HG03460 (cell line): ENCODE data around the gene PCSK4.

Experiments used
- ATAC-seq: cut with Tn5 transposase; IDR thresholded peaks from one replicate; pipeline ENCODE4 v1.9.1; 2021; ENCODE audit not compliant: unreplicated experiment

PCSK4 gene

GRCh38 chr19:1472231-1473084 is 17.7 kb downstream of the PCSK4 start:
- ATAC-seq, result no peak

- no peak for ATAC-seq
Measured at GRCh38 chr19:1471515-1472160, 18.5 kb downstream of the PCSK4 start.

- no peak for ATAC-seq
Measured at GRCh38 chr19:1471010-1471514, 19.1 kb downstream of the PCSK4 start.

DNA sequence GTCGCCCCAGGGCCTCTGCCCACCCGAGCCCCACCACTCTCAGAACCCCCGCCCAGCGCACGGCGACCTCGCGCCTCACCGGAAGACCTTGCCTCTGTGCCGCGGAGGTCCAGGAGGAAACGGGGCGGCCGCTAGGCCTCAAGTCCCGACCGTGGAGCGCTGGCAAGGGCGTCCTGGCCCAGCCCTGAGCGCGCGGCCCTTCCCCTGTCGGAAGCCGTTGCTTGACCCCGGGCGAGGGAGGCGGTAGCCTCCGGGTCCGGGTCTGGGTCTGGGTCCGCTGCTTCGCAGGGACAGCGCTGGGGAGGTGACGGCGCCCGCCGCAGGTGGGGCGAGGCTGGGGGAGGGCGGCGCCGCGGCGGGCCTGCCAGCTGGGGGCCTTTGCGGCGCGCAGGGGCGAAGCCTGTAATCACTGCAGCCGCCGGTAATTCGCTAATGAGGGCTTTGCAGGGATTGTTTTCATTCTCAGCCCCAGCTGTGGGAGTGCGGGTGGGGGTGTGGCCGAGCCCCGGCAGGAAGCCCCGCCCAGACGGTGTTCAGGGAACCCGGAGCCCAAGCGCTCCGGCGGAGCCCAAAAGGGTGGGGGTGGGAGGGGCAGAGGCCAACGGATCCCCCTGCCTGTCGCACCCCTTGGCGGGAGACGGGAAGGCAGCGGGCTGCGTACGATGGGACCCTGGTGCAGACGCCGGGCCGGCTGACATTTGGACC is 19.7 kb downstream of the PCSK4 start:
- no peak for ATAC-seq

- no peak for ATAC-seq
Measured at GRCh38 chr19:1470055-1470304, 20.2 kb downstream of the PCSK4 start.

- ATAC-seq, result no peak
Measured at GRCh38 chr19:1469255-1470054, 20.7 kb downstream of the PCSK4 start.

DNA sequence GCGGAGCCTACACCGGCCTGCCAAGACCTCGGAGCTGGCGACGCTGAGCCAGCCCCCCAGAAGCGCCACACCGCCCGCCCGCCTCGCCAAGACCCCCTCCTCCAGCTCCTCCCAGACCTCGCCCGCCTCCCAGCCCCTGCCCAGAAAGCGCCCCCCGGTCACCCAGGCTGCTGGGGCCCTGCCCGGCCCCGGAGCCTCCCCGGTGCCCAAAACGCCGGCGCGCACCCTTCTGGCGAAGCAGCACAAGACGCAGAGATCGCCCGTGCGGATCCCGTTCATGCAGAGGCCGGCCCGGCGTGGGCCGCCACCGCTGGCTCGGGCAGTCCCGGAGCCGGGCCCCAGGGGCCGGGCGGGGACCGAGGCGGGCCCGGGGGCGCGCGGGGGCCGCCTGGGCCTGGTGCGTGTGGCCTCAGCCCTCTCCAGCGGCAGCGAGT is 21.3 kb downstream of the PCSK4 start:
- ATAC-seq, result no peak

DNA sequence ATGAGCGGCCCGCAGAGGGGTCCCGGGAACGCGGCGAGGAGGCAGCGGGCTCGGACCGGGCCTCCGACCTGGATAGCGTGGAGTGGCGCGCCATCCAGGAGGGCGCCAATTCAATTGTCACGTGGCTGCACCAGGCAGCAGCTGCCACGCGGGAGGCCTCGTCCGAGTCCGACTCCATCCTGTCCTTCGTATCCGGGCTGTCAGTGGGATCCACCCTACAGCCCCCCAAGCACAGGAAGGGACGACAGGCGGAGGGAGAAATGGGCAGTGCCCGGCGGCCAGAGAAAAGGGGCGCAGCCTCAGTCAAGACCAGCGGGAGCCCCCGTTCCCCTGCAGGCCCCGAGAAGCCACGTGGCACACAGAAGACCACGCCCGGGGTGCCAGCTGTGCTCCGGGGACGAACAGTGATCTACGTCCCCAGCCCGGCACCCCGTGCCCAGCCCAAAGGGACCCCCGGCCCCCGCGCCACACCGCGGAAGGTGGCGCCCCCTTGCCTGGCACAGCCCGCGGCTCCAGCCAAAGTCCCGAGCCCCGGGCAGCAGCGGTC is 21.8 kb downstream of the PCSK4 start:
- no peak for ATAC-seq

- ATAC-seq, result no peak
Measured at GRCh38 chr19:1467490-1468273, 22.5 kb downstream of the PCSK4 start.

DNA sequence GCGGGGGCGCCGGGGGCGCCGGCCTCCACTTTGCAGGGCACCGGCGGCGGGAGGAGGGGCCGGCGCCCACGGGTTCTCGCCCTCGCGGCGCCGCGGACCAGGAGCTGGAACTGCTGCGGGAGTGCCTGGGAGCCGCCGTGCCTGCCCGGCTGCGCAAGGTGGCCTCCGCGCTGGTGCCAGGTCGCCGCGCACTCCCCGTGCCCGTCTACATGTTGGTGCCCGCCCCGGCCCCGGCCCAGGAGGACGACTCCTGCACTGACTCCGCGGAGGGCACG is 23.0 kb downstream of the PCSK4 start:
- ATAC-seq, result no peak

- no peak for ATAC-seq
Measured at GRCh38 chr19:1466461-1467214, 23.5 kb downstream of the PCSK4 start.

- no peak for ATAC-seq
Measured at GRCh38 chr19:1466018-1466460, 24.1 kb downstream of the PCSK4 start.

GRCh38 chr19:1465191-1466016 is 24.7 kb downstream of the PCSK4 start:
- ATAC-seq, result no peak

DNA sequence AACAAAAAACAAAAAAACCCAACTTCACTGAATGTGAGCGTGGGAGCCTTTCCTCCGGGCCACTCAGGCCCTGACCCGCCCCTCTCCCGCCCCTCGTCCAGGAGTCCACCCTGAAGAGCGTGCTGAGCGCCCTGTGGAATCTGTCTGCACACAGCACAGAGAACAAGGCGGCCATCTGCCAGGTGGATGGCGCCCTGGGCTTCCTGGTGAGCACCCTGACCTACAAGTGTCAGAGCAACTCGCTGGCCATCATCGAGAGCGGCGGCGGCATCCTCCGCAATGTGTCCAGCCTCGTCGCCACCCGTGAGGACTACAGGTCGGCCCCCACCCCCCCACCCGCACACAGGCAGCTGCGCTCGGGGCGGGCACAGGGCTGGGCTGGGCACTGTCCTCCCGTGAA is 28.3 kb downstream of the PCSK4 start:
- ATAC-seq, result no peak

- no peak for ATAC-seq
Measured at GRCh38 chr19:1460033-1460995, 29.8 kb downstream of the PCSK4 start.

- ATAC-seq, result no peak
Measured at GRCh38 chr19:1459479-1459878, 30.7 kb downstream of the PCSK4 start.

DNA sequence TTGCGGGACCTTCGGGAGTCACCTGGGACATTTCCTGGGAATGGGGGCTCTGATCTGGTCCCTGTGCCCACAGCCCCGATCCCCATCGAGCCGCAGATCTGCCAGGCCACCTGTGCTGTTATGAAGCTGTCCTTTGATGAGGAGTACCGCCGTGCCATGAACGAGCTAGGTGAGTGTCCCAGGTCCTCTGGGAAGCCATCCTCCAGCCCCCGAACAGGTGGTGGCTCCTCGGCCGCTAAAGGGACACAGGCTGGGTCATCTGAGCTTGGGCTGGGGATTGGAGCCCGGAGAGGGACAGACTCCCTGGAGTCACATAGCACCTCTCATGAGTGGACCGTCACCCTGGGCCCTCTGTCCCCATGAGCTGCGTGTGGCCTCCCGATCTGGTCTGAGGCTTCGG is 32.3 kb downstream of the PCSK4 start:
- ATAC-seq, result no peak
